ENCODE results near the gene FOXR2.

The FOXR2 gene

DNA sequence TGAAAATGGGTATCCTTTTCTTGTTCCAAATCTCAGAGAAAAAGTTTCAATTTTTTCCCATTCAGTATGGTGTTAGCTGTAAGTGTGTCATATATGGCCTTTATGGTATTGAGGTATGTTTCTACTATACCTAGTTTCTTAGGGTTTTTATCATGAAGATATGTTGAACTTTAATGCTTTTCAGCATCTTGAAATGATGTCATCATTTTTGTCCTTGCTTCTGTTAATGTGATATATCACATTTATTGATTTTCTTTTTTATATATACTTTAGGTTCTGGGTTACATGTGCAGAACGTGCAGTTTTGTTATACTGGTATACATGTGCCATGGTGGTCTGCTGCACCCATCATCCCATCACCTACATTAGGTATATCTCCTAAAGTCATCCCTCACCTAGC, 44.9 kb downstream of the FOXR2 start:
- Mint-ChIP-seq H3K9me3 (peaks cover 6 to 7% of the 10 kb centered on the region in 2 donors), H3K27me3 (no peaks in the 10 kb centered on the region), H3K27ac (no peak overlapping the region), H3K4me3 (no peak overlapping the region), H3K4me1 (ENCODE audit: low read depth in 2 of 2) (no peaks in the 10 kb centered on the region), H3K36me3 (ENCODE audit: insufficient read depth) (no peaks in the 10 kb centered on the region)
- ATAC-seq (replicated peaks), result no peak
- no peak for DNase-seq

All from effector memory CD8-positive, alpha-beta T cell (primary cell).